ENCODE data around the gene IGF1R.

GRCh38 chr15:98937413-98938104 lies 289.2 kb downstream of the IGF1R start:
- TF ChIP-seq, protein P1, sequence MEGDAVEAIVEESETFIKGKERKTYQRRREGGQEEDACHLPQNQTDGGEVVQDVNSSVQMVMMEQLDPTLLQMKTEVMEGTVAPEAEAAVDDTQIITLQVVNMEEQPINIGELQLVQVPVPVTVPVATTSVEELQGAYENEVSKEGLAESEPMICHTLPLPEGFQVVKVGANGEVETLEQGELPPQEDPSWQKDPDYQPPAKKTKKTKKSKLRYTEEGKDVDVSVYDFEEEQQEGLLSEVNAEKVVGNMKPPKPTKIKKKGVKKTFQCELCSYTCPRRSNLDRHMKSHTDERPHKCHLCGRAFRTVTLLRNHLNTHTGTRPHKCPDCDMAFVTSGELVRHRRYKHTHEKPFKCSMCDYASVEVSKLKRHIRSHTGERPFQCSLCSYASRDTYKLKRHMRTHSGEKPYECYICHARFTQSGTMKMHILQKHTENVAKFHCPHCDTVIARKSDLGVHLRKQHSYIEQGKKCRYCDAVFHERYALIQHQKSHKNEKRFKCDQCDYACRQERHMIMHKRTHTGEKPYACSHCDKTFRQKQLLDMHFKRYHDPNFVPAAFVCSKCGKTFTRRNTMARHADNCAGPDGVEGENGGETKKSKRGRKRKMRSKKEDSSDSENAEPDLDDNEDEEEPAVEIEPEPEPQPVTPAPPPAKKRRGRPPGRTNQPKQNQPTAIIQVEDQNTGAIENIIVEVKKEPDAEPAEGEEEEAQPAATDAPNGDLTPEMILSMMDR (conservative IDR thresholded peaks at IDR 0.05 in 1 of 2, IDR thresholded peaks at IDR 0.05 in 1 of 2; ENCODE audit: extremely low read depth in 1 of 2, insufficient read depth in 1 of 2, low read depth in 1 of 2, low read length in 2 of 2) = no peak
- TF ChIP-seq EZH2 (IDR thresholded peaks at IDR 0.05; ENCODE audit: borderline replicate concordance, low read length) = no peak

All from mammary epithelial cell (primary cell).